VCaP (cell line): ENCODE measurements around the gene DGKQ.
A peak's percentile ranks its signal among the peaks of the same experiment; 100 is the strongest.
"Not testable (repeated sequence)": the region's sequence is repeated elsewhere in the genome, so short reads cannot be mapped to it uniquely, and the experiment has no call there.

ENCODE experiments used
- H3K27ac ChIP-seq: fragments of 450-650 bp; 2 replicates; pipeline ENCODE4 v1.5.1; 2017
- CTCF ChIP-seq: fragments of 450-650 bp; conservative IDR thresholded peaks from 2 replicates; pipeline ENCODE4 v1.5.1; 2017; ENCODE audit warnings: mild to moderate bottlenecking, moderate library complexity

DGKQ gene

DNA sequence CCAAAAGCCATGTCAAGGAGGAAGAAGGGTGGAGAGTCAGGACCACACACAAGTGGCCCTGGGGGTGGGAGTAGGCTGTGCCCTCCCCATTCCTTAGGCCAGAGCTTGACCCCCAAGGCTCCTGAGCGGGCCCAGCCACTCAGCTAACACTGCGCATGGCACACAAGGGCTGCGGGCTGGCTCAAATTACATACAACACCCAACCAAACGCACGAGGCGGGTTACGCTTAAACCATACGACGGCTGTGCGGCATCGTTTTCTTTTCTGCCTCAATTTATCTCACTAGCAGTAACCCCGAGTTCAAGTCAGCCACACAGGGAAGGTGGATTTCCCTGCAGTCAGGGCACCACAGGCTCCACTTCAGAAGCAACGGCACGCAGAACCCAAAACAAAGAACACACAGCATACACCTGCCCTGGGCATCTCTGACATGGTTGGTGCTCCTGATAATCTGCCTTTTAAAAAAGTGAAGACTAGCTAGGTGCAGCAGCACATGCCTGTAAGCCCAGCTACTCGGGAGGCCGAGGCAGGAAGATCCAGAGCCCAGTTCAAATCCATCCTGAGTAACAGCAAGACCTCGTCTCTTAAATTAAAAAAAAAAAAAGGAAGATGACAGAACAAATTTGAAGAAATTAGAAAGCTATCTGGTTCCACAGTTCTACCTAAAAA lies 44.1 kb downstream of the DGKQ start:
- TF ChIP-seq CTCF = no peak

DNA sequence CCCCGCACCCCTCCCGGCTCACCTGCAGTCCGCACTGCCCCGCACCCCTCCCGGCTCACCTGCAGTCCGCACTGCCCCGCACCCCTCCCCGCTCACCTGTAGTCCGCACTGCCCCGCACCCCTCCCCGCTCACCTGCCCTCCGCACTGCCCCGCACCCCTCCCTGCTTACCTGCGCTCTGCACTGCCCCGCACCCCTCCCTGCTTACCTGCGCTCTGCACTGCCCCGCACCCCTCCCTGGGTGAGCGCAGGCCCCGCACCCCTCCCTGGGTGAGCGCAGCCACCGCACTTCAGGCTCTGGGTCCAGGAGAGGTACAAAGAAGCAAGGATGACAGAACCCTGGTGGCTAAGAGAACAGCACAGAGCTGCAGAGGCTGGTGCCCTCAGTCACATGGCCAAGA lies 45.8 kb downstream of the DGKQ start:
- not testable (repeated sequence) for H3K27ac ChIP-seq

More for the DNA sequence above, 44.1 kb downstream of the DGKQ start:
- peak overlapping the region; percentile 39 for H3K27ac ChIP-seq

- no peak overlapping the region for H3K27ac ChIP-seq
- no peak; the same call in 1 of the 2 replicates for TF ChIP-seq CTCF
Observed at GRCh38 chr4:926538-926937, 46.8 kb downstream of the DGKQ start.

GRCh38 chr4:925771-926500 lies 47.4 kb downstream of the DGKQ start:
- TF ChIP-seq CTCF = no peak
- no peak overlapping the region for H3K27ac ChIP-seq

DNA sequence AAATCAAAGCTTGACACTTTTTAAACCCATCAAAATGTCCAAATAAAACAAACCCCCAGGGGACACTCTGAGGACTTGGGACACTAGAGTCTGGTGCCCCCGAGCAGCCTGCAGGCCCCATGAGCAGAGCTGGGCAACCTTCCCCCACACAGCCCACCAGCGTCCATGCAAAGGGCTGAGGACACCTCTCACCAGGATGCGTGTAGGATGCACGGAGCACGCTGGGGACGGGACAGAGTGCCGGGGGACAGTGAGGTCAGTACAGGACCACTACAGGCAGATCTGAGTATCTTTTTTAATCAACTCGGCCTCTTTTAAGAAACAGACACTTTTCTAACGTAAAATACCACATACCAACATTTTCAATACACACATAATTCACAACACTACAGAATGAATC lies 48.2 kb downstream of the DGKQ start:
- H3K27ac ChIP-seq = no peak overlapping the region
- no peak for TF ChIP-seq CTCF

DNA sequence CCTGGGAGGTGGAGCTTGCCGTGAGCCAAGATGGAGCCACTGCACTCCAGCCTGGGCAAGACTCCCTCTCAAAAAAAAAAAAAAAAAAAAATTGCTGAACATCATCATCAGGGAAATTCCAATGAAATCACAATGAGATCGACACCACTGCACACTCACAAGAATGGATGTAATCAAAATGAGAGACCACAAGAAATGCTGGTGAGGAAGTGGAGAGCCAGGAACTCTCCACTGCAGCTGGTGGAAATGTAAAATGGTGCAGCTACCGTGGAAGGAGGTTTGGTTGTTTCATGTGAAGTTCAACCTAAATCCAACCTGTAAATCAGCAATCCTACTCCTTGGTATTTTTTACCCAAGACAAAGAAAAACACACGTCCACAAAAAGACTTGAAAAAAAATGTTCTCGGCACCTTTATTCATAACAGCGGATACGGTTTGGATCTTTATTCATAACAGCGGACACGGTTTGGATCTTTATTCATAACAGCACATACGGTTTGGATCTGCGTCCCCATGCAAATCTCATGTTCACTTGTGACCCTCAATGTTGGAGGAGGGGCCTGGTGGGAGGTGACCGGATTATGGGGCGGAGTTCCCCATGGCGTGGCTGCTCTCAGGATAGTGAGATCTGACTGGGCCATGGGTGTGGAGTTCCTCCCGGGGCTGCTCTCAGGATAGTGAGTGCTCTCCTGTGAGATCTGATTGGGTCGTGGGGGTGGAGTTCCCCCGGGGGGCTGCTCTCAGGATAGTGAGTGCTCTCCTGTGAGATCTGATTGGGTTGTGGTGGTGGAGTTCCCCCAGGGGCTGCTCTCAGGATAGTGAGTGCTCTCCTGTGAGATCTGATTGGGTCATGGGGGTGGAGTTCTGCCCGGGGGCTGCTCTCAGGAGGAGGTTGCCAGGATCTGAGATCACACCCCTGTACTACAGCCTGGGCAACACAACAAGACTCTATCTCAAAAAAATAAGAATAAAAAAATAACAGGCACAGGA lies 49.0 kb downstream of the DGKQ start:
- TF ChIP-seq CTCF = no peak
- H3K27ac ChIP-seq = no peak overlapping the region

DNA sequence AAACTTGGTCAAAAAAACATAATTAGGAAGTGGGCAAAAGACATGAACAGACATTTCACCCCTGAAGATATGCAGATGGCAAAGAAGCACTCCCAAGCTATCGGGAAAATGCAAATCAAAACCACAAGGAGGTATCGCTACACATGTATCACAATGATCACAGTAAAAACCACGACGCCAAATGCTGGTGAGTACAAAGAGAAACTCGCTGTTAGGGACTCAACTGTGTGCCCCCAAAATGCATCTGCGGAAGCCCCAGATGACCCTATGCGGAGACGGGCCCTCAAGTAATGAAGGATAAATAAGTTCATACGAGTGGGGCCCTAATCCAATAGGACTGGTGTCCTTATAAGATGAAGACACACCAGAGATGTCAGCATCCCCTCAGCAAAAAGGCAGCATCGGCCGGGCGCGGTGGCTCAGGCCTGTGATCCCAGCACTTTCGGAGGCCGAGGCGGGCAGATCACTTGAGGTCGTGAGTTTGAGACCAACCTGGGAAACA lies 51.5 kb downstream of the DGKQ start:
- TF ChIP-seq CTCF = no peak
- no peak overlapping the region for H3K27ac ChIP-seq

DNA sequence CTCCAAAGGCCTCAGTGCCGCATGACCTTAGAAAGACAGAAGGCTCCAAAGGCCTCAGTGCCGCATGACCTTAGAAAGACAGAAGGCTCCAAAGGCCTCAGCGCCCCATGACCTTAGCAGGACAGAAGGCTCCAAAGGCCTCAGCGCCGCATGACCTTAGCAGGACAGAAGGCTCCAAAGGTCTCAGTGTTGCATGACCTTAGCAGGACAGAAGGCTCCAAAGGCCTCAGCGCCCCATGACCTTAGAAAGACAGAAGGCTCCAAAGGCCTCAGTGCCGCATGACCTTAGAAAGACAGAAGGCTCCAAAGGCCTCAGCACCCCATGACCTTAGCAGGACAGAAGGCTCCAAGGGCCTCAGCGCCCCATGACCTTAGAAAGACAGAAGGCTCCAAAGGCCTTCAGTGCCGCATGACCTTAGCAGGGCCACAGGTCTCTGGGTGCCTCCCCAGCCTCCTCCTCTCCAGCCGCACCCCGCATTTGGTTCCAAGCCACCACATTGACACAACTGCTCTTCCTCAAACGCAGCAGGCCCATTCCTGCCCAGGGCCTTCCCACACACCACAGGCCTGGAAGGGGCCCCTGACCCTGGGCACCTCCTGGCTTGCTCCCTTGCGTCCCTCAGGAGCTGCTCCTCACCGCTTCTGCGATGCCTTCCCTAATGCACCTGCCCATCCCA lies 54.2 kb downstream of the DGKQ start:
- H3K27ac ChIP-seq = not testable (repeated sequence)

DNA sequence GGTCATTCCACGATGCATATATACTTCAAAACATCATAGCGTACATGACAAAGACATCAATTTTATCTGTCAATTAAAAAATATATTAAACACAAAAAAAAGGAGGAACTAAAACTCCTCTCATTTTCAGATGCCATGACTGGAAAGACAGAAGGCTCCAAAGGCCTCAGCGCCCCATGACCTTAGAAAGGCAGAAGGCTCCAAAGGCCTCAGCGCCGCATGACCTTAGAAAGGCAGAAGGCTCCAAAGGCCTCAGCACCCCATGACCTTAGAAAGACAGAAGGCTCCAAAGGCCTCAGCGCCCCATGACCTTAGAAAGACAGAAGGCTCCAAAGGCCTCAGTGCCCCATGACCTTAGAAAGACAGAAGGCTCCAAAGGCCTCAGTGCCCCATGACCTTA lies 54.8 kb downstream of the DGKQ start:
- H3K27ac ChIP-seq = not testable (repeated sequence)
